Panc1 (cell line): ENCODE measurements around the gene ROBO2. TPM values are rescaled to one million over a fixed set of nuclear protein-coding genes. Genes with fewer than 3 reads are reported as not detected.

ENCODE experiments used
- ATAC-seq: fragments of 200-7000 bp; cut with Tn5 transposase; 2 replicates; pipeline ENCODE4 v1.9.1; 2020; ENCODE audit warnings: mild to moderate bottlenecking, moderate library complexity
- BruUV-seq: library from RNA; stranded (reverse); fragments of 400-500 nt; replicated peaks from 2 replicates; lab custom pipeline; 2021; lab: Mats Ljungman, UMichigan
- CTCF ChIA-PET: fragments of 300-600 bp; sonication (Branson Sonifier 250); formaldehyde crosslinking; loops from one replicate; lab custom pipeline; 2022; ENCODE audit warnings: antibody characterized with exemption; lab: Charles Lee
- POLR2A ChIA-PET: fragments of 300-600 bp; sonication (Branson Sonifier 250); formaldehyde crosslinking; loops from one replicate; lab custom pipeline; 2022; ENCODE audit warnings: antibody characterized with exemption; lab: Charles Lee
- DNase-seq: peaks from one replicate; pipeline ENCODE4 v3.0.0-alpha.2; 2010; ENCODE audit warnings: low read depth, low spot score
- H3K27ac ChIP-seq: 2 replicates; pipeline ENCODE4 v1.5.1; 2011; ENCODE audit warnings: mild to moderate bottlenecking, low read length, inconsistent platforms
- H3K27me3 ChIP-seq: fragments of 200-500 bp; sonication (Bioruptor generic); 2 replicates; pipeline ENCODE4 v1.6.0; 2014; ENCODE audit warnings: low read length, inconsistent platforms; ENCODE audit not compliant: control insufficient read depth, insufficient read depth
- H3K36me3 ChIP-seq: fragments of 200-500 bp; sonication (Bioruptor generic); 2 replicates; pipeline ENCODE4 v1.5.1; 2014; ENCODE audit warnings: inconsistent platforms, mild to moderate bottlenecking, low read length, moderate library complexity; ENCODE audit not compliant: control insufficient read depth, insufficient read depth
- H3K4me1 ChIP-seq: 2 replicates; pipeline ENCODE4 v1.5.1; 2011; ENCODE audit warnings: inconsistent platforms, mild to moderate bottlenecking, low read length, moderate library complexity; ENCODE audit not compliant: control insufficient read depth, insufficient read depth
- H3K4me3 ChIP-seq, 2 experiments: 2 replicates each; pipeline ENCODE4 v1.5.1; 2011 to 2012; ENCODE audit warnings: low read depth in 2 of 2, low read length in 2 of 2, mild to moderate bottlenecking in 2 of 2, inconsistent platforms in 1 of 2, moderate library complexity in 1 of 2
- H3K9me3 ChIP-seq: fragments of 200-500 bp; sonication (Bioruptor generic); 2 replicates; pipeline ENCODE4 v1.5.1; 2014; ENCODE audit warnings: low read depth, mild to moderate bottlenecking, inconsistent platforms, low read length, moderate library complexity; ENCODE audit not compliant: control insufficient read depth, insufficient read depth
- POLR2AphosphoS5 ChIP-seq: IDR thresholded peaks from 2 replicates; pipeline ENCODE4 v1.6.1; 2012; ENCODE audit warnings: mild to moderate bottlenecking, low read depth, low read length, moderate library complexity
- SIN3A ChIP-seq: IDR thresholded peaks from 2 replicates; pipeline ENCODE4 v1.6.1; 2012; ENCODE audit warnings: low read depth, mild to moderate bottlenecking, low read length, moderate library complexity, borderline replicate concordance; ENCODE audit not compliant: insufficient read depth
- TCF7L2 ChIP-seq: IDR thresholded peaks from 2 replicates; pipeline ENCODE4 v1.6.1; 2011; ENCODE audit warnings: mild to moderate bottlenecking, low read depth, low read length, inconsistent platforms
- in situ Hi-C: cut with HindIII; loops from 2 replicates; pipeline ENCODE4 v1.10.0; 2016; ENCODE audit warnings: low sequenced_read_pairs, low pct_unique_long_range_greater_than_20kb
- intact Hi-C: fragments of 100-400 bp; cut with micrococcal nuclease; formaldehyde crosslinking; loops from one replicate; pipeline ENCODE4 v1.10.0; 2022; ENCODE audit not compliant: unreplicated experiment
- total RNA-seq: library from RNA; stranded (reverse); gene quantifications from one replicate; pipeline ENCODE4 v1.2.1, GENCODE V29; 2021; ENCODE audit not compliant: unreplicated experiment
- TF ChIP-seq, protein P1 (sequence below), 2 experiments: IDR thresholded peaks; 2 replicates each; pipeline ENCODE4 v1.6.1; 2011 to 2012; ENCODE audit warnings: low read depth in 2 of 2, control low read depth in 1 of 2, low read length in 1 of 2, mild to moderate bottlenecking in 1 of 2, moderate library complexity in 1 of 2; ENCODE audit not compliant: insufficient read depth in 1 of 2
- TF ChIP-seq, protein P2 (sequence below): fragments of 450-650 bp; IDR thresholded peaks from 2 replicates; pipeline ENCODE4 v1.5.1; 2017; ENCODE audit warnings: mild to moderate bottlenecking

ROBO2 gene
- total RNA-seq, 1 experiment from 2014 or later: 1.3 TPM

DNA sequence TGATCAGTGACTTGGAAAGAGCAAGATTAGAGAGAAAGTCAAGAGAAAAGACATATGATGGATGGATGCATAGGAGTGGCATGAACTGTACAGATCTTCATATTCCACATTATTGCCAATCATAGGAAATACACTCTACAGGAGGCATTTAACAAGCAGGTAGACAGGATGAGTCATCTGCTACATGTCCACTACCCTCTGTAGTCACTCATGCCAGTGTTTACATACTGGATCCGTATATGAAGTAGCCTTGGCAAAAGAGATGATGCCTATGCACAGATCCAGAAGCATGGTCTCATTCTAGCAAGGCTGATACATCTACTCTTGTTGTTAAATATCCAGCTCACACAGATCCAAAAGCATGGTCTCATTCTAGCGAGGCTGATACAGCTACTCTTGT lies 632.1 kb downstream of the ROBO2 start:
- no peaks in the 10 kb centered on the region for H3K9me3 ChIP-seq
- ATAC-seq (no peak), DNase-seq (no peak)
- H3K27ac ChIP-seq: no peak overlapping the region
- H3K36me3 ChIP-seq: no peaks in the 10 kb centered on the region
- no peak overlapping the region for H3K4me3 ChIP-seq
- TF ChIP-seq, protein P1, sequence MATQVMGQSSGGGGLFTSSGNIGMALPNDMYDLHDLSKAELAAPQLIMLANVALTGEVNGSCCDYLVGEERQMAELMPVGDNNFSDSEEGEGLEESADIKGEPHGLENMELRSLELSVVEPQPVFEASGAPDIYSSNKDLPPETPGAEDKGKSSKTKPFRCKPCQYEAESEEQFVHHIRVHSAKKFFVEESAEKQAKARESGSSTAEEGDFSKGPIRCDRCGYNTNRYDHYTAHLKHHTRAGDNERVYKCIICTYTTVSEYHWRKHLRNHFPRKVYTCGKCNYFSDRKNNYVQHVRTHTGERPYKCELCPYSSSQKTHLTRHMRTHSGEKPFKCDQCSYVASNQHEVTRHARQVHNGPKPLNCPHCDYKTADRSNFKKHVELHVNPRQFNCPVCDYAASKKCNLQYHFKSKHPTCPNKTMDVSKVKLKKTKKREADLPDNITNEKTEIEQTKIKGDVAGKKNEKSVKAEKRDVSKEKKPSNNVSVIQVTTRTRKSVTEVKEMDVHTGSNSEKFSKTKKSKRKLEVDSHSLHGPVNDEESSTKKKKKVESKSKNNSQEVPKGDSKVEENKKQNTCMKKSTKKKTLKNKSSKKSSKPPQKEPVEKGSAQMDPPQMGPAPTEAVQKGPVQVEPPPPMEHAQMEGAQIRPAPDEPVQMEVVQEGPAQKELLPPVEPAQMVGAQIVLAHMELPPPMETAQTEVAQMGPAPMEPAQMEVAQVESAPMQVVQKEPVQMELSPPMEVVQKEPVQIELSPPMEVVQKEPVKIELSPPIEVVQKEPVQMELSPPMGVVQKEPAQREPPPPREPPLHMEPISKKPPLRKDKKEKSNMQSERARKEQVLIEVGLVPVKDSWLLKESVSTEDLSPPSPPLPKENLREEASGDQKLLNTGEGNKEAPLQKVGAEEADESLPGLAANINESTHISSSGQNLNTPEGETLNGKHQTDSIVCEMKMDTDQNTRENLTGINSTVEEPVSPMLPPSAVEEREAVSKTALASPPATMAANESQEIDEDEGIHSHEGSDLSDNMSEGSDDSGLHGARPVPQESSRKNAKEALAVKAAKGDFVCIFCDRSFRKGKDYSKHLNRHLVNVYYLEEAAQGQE (IDR thresholded peaks at IDR 0.05; ENCODE audit: insufficient read depth in 1 of 2, low read depth in 2 of 2, low read length in 1 of 2): no peak
- TF ChIP-seq TCF7L2 (no peak), SIN3A (no peak), POLR2AphosphoS5 (no peak)
- TF ChIP-seq, protein P2, sequence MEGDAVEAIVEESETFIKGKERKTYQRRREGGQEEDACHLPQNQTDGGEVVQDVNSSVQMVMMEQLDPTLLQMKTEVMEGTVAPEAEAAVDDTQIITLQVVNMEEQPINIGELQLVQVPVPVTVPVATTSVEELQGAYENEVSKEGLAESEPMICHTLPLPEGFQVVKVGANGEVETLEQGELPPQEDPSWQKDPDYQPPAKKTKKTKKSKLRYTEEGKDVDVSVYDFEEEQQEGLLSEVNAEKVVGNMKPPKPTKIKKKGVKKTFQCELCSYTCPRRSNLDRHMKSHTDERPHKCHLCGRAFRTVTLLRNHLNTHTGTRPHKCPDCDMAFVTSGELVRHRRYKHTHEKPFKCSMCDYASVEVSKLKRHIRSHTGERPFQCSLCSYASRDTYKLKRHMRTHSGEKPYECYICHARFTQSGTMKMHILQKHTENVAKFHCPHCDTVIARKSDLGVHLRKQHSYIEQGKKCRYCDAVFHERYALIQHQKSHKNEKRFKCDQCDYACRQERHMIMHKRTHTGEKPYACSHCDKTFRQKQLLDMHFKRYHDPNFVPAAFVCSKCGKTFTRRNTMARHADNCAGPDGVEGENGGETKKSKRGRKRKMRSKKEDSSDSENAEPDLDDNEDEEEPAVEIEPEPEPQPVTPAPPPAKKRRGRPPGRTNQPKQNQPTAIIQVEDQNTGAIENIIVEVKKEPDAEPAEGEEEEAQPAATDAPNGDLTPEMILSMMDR: no peak
- ChIA-PET CTCF (no interaction called here), POLR2A (no interaction called here)
- intact Hi-C loops: no loop called here
- BruUV-seq: no TSS peak
- in situ Hi-C loops: no loop called here
- H3K4me1 ChIP-seq: no peaks in the 10 kb centered on the region
- H3K27me3 ChIP-seq: no peaks in the 10 kb centered on the region

DNA sequence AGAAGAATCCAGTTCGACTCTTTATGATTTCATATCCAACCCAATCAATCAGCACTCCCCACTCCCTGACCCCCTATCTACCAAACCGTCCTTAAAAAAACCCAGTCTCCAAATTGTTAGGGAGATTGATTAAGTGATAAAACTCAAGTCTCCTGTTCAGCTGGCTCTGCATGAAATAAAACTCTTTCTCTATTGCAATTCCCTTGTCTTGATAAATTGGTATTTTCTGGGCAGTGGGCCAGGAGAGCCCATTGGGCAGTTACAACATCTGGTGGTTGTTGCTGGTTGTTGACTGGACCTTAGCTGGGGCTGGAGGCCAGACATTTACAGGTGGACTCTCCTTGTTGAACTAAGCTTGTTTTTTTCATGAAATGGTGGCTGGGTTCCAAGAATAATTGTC lies 642.3 kb downstream of the ROBO2 start:
- TF ChIP-seq, protein P1 (IDR thresholded peaks at IDR 0.05; ENCODE audit: insufficient read depth in 1 of 2, low read depth in 2 of 2, low read length in 1 of 2): no peak
- TF ChIP-seq TCF7L2: no peak
- TF ChIP-seq SIN3A: no peak
- TF ChIP-seq POLR2AphosphoS5: no peak
- TF ChIP-seq, protein P2: no peak
- in situ Hi-C loops (no loop called here), intact Hi-C loops (no loop called here)
- ATAC-seq (no peak), DNase-seq (no peak)
- Histone ChIP-seq H3K27me3 (no peaks in the 10 kb centered on the region), H3K36me3 (no peaks in the 10 kb centered on the region; the same call in 1 of the 2 replicates), H3K9me3 (no peaks in the 10 kb centered on the region), H3K27ac (no peak overlapping the region), H3K4me3 (no peak overlapping the region), H3K4me1 (no peaks in the 10 kb centered on the region)
- POLR2A ChIA-PET: no interaction called here
- CTCF ChIA-PET: no interaction called here
- no TSS peak for BruUV-seq
